Vagina (tissue), 2 donors: ENCODE measurements around the gene KNG1. TPM values are rescaled to one million over a fixed set of nuclear protein-coding genes. Genes with fewer than 3 reads are reported as not detected.

Source experiments
- DNase-seq, 2 donors: peaks; one replicate each; pipeline ENCODE4 v3.0.0-alpha.2; 2017; ENCODE audit errors: extremely low spot score in 2 of 2
- H3K27ac ChIP-seq: fragments of 200-600 bp; sonication (generic); one replicate; pipeline ENCODE4 v1.5.1; 2019
- H3K27me3 ChIP-seq: fragments of 200-600 bp; sonication (generic); one replicate; pipeline ENCODE4 v1.5.1; 2019
- H3K36me3 ChIP-seq, 2 donors: fragments of 200-600 bp; sonication (generic); one replicate each; pipeline ENCODE4 v1.5.1; 2017 to 2019
- H3K4me1 ChIP-seq: fragments of 200-600 bp; sonication (generic); one replicate; pipeline ENCODE4 v1.5.1; 2019
- H3K4me3 ChIP-seq, 2 donors: fragments of 200-600 bp; sonication (generic); 1 replicate in 1 of 2; 2 replicates in 1 of 2; pipeline ENCODE4 v1.5.1; 2016 to 2019
- H3K9me3 ChIP-seq: fragments of 200-600 bp; sonication (generic); one replicate; pipeline ENCODE4 v1.5.1; 2019
- POLR2A ChIP-seq, 2 donors: fragments of 450-650 bp; IDR thresholded peaks; one replicate each; pipeline ENCODE4 v1.6.1; 2017; ENCODE audit warnings: antibody characterized with exemption in 2 of 2, mild to moderate bottlenecking in 2 of 2, moderate library complexity in 2 of 2
- POLR2AphosphoS5 ChIP-seq, 2 donors: sonication (generic); formaldehyde crosslinking; IDR thresholded peaks; one replicate each; pipeline ENCODE4 v1.9.0; 2017; ENCODE audit warnings: antibody characterized with exemption in 2 of 2, mild to moderate bottlenecking in 2 of 2, low read depth in 1 of 2; ENCODE audit not compliant: insufficient read depth in 1 of 2
- intact Hi-C: fragments of 100-400 bp; cut with DNase I; formaldehyde crosslinking; loops from one replicate; pipeline ENCODE4 v1.15.1; 2023
- total RNA-seq: library from RNA; depleted of rRNA; stranded (reverse); fragments of >200 nt; gene quantifications from one replicate; pipeline ENCODE4 v1.2.3, GENCODE V29; 2016
- TF ChIP-seq, protein P1 (sequence below), 3 experiments: fragments of 450-650 bp in 2 of 3; fragments of 200-600 bp in 1 of 3; sonication (generic) in 1 of 3; IDR thresholded peaks; one replicate each; pipeline ENCODE4 v1.5.1; 2017 to 2019; ENCODE audit warnings: antibody characterized with exemption in 3 of 3, mild to moderate bottlenecking in 2 of 3, moderate library complexity in 2 of 3

KNG1 gene
- total RNA-seq, 1 donor from 2014 or later = not detected

- Histone ChIP-seq H3K36me3 (no peaks in the 10 kb centered on the region), H3K9me3 (no peaks in the 10 kb centered on the region), H3K4me3 (no peak overlapping the region), H3K4me1 (no peaks in the 10 kb centered on the region), H3K27me3 (no peaks in the 10 kb centered on the region), H3K27ac (no peak overlapping the region)
- intact Hi-C loops = no loop called here
- no peak for DNase-seq
- no peak for TF ChIP-seq POLR2A (IDR thresholded peaks at IDR 0.05)
Measured at GRCh38 chr3:186754006-186754405, 36.8 kb downstream of the KNG1 start.

DNA sequence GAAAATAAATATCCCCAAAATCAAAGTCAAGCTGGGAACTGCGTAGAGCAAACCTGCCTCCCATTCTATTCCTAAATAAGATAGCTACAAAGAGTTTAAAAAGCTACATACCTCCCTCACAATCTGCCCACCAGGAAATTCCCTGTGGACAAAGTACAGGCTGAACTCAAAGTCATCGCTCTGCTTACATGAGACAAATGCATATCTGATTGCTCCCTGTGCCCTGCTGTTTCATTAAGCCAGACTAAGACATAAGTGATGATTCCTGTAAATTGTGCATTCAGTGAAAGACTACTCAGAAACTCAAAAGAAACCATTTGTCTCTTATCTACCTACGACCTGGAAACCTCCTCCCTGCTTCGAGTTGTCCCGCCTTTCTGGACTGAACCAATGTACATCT is 37.7 kb downstream of the KNG1 start:
- no peak for TF ChIP-seq POLR2AphosphoS5 (IDR thresholded peaks at IDR 0.05; ENCODE audit: insufficient read depth in 1 of 2, low read depth in 1 of 2)
- TF ChIP-seq, protein P1, sequence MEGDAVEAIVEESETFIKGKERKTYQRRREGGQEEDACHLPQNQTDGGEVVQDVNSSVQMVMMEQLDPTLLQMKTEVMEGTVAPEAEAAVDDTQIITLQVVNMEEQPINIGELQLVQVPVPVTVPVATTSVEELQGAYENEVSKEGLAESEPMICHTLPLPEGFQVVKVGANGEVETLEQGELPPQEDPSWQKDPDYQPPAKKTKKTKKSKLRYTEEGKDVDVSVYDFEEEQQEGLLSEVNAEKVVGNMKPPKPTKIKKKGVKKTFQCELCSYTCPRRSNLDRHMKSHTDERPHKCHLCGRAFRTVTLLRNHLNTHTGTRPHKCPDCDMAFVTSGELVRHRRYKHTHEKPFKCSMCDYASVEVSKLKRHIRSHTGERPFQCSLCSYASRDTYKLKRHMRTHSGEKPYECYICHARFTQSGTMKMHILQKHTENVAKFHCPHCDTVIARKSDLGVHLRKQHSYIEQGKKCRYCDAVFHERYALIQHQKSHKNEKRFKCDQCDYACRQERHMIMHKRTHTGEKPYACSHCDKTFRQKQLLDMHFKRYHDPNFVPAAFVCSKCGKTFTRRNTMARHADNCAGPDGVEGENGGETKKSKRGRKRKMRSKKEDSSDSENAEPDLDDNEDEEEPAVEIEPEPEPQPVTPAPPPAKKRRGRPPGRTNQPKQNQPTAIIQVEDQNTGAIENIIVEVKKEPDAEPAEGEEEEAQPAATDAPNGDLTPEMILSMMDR (IDR thresholded peaks at IDR 0.05) = no peak
- no peak for TF ChIP-seq POLR2A (IDR thresholded peaks at IDR 0.05)
- Histone ChIP-seq H3K36me3 (no peaks in the 10 kb centered on the region), H3K4me3 (no peak overlapping the region), H3K9me3 (no peaks in the 10 kb centered on the region), H3K27me3 (no peaks in the 10 kb centered on the region), H3K4me1 (no peaks in the 10 kb centered on the region), H3K27ac (no peak overlapping the region)
- no peak for DNase-seq
- intact Hi-C loops = no loop called here

DNA sequence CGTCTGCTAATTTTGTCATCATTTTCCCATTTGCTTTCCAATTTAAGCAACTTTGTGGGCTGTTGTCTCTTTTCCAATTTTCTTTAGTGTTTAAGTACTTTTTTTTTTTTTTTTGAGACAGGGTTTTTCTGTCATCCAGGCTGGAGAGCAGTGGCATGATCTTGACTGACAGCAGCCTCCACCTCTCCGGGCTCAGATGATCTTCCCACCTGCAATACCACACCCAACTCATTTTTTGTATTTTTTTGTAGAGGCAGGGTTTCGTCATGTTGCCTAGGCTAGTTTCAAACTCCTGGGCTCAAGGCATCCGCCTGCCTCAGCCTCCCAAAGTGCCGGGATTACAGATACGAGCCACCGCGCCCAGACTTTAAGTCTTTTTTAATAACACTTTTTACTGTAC is 40.1 kb downstream of the KNG1 start:
- TF ChIP-seq, protein P1 (IDR thresholded peaks at IDR 0.05) = no peak
- TF ChIP-seq POLR2A (IDR thresholded peaks at IDR 0.05) (no peak), POLR2AphosphoS5 (IDR thresholded peaks at IDR 0.05; ENCODE audit: insufficient read depth in 1 of 2, low read depth in 1 of 2) (no peak)
- H3K9me3 ChIP-seq = no peaks in the 10 kb centered on the region
- intact Hi-C loops = no loop called here
- no peak for DNase-seq
- no peaks in the 10 kb centered on the region for H3K27me3 ChIP-seq
- H3K36me3 ChIP-seq = no peaks in the 10 kb centered on the region
- no peak overlapping the region for H3K4me3 ChIP-seq
- H3K4me1 ChIP-seq = no peaks in the 10 kb centered on the region
- no peak overlapping the region for H3K27ac ChIP-seq

DNA sequence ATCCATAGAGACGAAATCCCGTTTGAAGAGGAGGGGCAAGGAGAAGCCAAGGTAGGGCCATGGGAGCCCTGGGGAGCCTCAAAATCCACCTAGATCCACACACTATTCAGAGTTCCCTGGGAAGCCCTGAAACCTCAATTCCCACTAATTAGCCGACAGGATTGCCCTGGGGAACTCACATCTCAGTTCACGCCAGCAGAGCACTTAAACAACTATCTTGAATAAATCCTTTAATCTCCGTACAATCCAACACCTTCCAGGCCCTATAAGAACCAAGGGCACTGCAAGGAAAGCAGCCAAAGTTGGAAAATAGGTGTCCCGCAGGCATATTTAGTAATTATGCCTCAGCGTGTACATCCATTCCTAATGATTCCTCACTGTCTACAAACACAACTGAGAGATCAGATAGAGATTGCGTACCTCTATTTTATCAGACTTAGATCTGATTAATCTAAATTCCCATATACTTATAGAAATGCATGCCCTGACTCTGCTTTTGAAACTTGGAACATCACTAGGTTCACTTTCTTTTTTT is 40.6 kb downstream of the KNG1 start:
- Histone ChIP-seq H3K4me3 (no peak overlapping the region), H3K9me3 (no peaks in the 10 kb centered on the region), H3K4me1 (no peaks in the 10 kb centered on the region), H3K27ac (no peak overlapping the region), H3K27me3 (no peaks in the 10 kb centered on the region), H3K36me3 (no peaks in the 10 kb centered on the region)
- DNase-seq = no peak
- intact Hi-C loops = no loop called here
- TF ChIP-seq POLR2A (IDR thresholded peaks at IDR 0.05) (no peak), POLR2AphosphoS5 (IDR thresholded peaks at IDR 0.05; ENCODE audit: insufficient read depth in 1 of 2, low read depth in 1 of 2) (no peak)
- TF ChIP-seq, protein P1 (IDR thresholded peaks at IDR 0.05) = no peak

- no peak overlapping the region for H3K27ac ChIP-seq
- no peaks in the 10 kb centered on the region for H3K4me1 ChIP-seq
- H3K9me3 ChIP-seq = no peaks in the 10 kb centered on the region
- TF ChIP-seq POLR2AphosphoS5 (IDR thresholded peaks at IDR 0.05; ENCODE audit: insufficient read depth in 1 of 2, low read depth in 1 of 2) (no peak), POLR2A (IDR thresholded peaks at IDR 0.05) (no peak)
- TF ChIP-seq, protein P1 (IDR thresholded peaks at IDR 0.05) = no peak
- intact Hi-C loops = no loop called here
- H3K4me3 ChIP-seq = no peak overlapping the region
- H3K36me3 ChIP-seq = no peaks in the 10 kb centered on the region
- no peak for DNase-seq
- no peaks in the 10 kb centered on the region for H3K27me3 ChIP-seq
Measured at GRCh38 chr3:186759231-186759930, 42.2 kb downstream of the KNG1 start.
